ENCODE results near the gene MACROH2A1. TPM values are rescaled to one million over a fixed set of nuclear protein-coding genes. Genes with fewer than 3 reads are reported as not detected.

MACROH2A1 gene
- total and polyA plus RNA-seq, 2 of the 4 experiments (the other 2 are of a cell fraction), result 122 to 126 TPM

DNA sequence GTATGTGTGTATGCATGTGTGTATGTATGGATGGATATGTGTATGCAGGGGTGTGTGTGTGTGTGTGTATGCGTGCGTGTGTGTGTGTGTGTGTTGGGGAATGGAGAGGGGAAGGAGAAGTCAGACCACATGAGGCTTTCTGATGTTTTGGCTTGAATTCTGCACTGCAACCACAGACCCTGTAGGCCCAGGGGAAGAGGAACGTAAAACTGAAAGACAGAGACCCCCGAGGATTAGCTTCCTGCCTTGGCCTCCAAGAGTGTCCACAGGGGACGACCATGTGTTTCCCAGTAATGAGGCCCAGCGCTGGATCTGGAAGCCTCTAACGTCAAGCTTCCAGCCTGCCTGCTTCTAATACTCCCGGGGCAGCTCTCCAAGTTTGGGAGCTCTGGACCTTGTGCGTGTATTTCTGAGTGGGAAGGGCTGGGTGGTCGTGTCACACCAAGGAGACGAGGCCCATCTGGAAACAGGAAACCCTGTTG, 42.4 kb upstream of the MACROH2A1 start:
- no peaks in the 10 kb centered on the region for H3K9me3 ChIP-seq (ENCODE audit: control insufficient read depth, insufficient read depth, low read length)
- H3K27me3 ChIP-seq (ENCODE audit: control insufficient read depth, insufficient read depth, low read length), result no peaks in the 10 kb centered on the region; the same call in 1 of the 2 replicates
- H3K4ac ChIP-seq (ENCODE audit: low read depth, low read length), result no peak overlapping the region
- intact Hi-C loops (cut with micrococcal nuclease), result no loop called here
- no peak overlapping the region for H3K18ac ChIP-seq (ENCODE audit: low read depth, low read length)
- H2BK20ac ChIP-seq (ENCODE audit: low read depth, low read length), result no peak overlapping the region
- ChIA-PET CTCF (interaction anchor here (1.3 to 1.4 kb wide), 3 partner anchors 15 to 124 kb away, joined by 3 read pairs; no protein-coding TSS in a partner anchor), POLR2A (ENCODE audit: unreplicated experiment) (no interaction called here)
- H2AK5ac ChIP-seq (ENCODE audit: low read depth, low read length), result no peak overlapping the region
- H2AK9ac ChIP-seq (replicated peaks; ENCODE audit: low read depth, low read length, poor library complexity), result no peak overlapping the region
- in situ Hi-C loops (cut with MboI; ENCODE audit: low sequenced_read_pairs), result no loop called here
- H3K9ac ChIP-seq (ENCODE audit: low read depth, low read length), result no peak overlapping the region
- H4K91ac ChIP-seq (ENCODE audit: insufficient read depth, low read depth, low read length), result no peak overlapping the region
- no peak overlapping the region for H3K4me3 ChIP-seq (ENCODE audit: insufficient read depth, low read depth, low read length)
- no peak overlapping the region for H3K27ac ChIP-seq (ENCODE audit: insufficient read depth, low read length)
- TF ChIP-seq CHD1 (IDR thresholded peaks at IDR 0.05; ENCODE audit: low read depth, low read length), result no peak
- no peak for TF ChIP-seq BHLHE40 (IDR thresholded peaks at IDR 0.05; ENCODE audit: low read depth, low read length)
- no peak for TF ChIP-seq ELK1 (IDR thresholded peaks at IDR 0.05; ENCODE audit: borderline replicate concordance, low read depth, low read length)
- no peak for TF ChIP-seq SMC3 (IDR thresholded peaks at IDR 0.05; ENCODE audit: low read depth, low read length)
- TF ChIP-seq RCOR1 (IDR thresholded peaks at IDR 0.05; ENCODE audit: insufficient replicate concordance, low read length), result no peak
- TF ChIP-seq FOS (IDR thresholded peaks at IDR 0.05; ENCODE audit: low read depth, low read length), result no peak
- no peak for TF ChIP-seq POLR2A (IDR thresholded peaks at IDR 0.05; ENCODE audit: low read depth, low read length)
- TF ChIP-seq CEBPB (IDR thresholded peaks at IDR 0.05; ENCODE audit: low read depth, low read length), result no peak
- TF ChIP-seq RFX5 (IDR thresholded peaks at IDR 0.05; ENCODE audit: low read depth, low read length), result no peak
- TF ChIP-seq, protein P1, sequence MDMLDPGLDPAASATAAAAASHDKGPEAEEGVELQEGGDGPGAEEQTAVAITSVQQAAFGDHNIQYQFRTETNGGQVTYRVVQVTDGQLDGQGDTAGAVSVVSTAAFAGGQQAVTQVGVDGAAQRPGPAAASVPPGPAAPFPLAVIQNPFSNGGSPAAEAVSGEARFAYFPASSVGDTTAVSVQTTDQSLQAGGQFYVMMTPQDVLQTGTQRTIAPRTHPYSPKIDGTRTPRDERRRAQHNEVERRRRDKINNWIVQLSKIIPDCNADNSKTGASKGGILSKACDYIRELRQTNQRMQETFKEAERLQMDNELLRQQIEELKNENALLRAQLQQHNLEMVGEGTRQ (IDR thresholded peaks at IDR 0.05; ENCODE audit: low read depth, low read length), result no peak
- no peak for TF ChIP-seq MAZ (IDR thresholded peaks at IDR 0.05; ENCODE audit: borderline replicate concordance, low read depth, low read length)
- no peak for TF ChIP-seq MAFK (IDR thresholded peaks at IDR 0.05; ENCODE audit: low read depth, low read length)
- no peak for TF ChIP-seq CTCF (conservative IDR thresholded peaks at IDR 0.05; ENCODE audit: low read depth, low read length)
- TF ChIP-seq NFE2L2 (IDR thresholded peaks at IDR 0.05; ENCODE audit: low read depth, low read length), result no peak
- TF ChIP-seq RAD21 (IDR thresholded peaks at IDR 0.05; ENCODE audit: low read length), result no peak
- no peak for TF ChIP-seq MXI1 (IDR thresholded peaks at IDR 0.05; ENCODE audit: borderline replicate concordance, low read depth, low read length)
- no peak overlapping the region for H2BK15ac ChIP-seq (ENCODE audit: low read depth, low read length)
- WGBS, 2 experiments (ENCODE audit: extremely low coverage in 2 of 2, insufficient read length in 1 of 2), result 39% methylated on average over 8 of the region's 11 CpGs; no CpG with 5 or more reads in 1 of the 2 experiments
- peak overlapping the region; percentile 44 for H2AFZ ChIP-seq (replicated peaks; ENCODE audit: low read length, poor library complexity)
- peaks cover 11% of the 10 kb centered on the region for H3K4me1 ChIP-seq (ENCODE audit: control insufficient read depth, insufficient read depth, low read length)
- H4K8ac ChIP-seq (ENCODE audit: low read depth in 2 of 2, low read length in 2 of 2), result no peak overlapping the region
- H3K9me1 ChIP-seq (ENCODE audit: insufficient read depth, low read length), result peaks cover 9% of the 10 kb centered on the region
- no peak overlapping the region for H2BK5ac ChIP-seq (ENCODE audit: low read depth, low read length, poor library complexity, severe bottlenecking)
- no peak for DNase-seq
- H3K36me3 ChIP-seq (ENCODE audit: control insufficient read depth, insufficient read depth, low read length), result no peaks in the 10 kb centered on the region
- H4K20me1 ChIP-seq (ENCODE audit: insufficient read depth, low read length), result no peaks in the 10 kb centered on the region
- H3K14ac ChIP-seq (replicated peaks; ENCODE audit: low read depth, low read length), result no peak overlapping the region
- no peak overlapping the region for H2BK120ac ChIP-seq (ENCODE audit: low read depth, low read length)
- no peak overlapping the region for H3K23ac ChIP-seq (ENCODE audit: low read depth, low read length)
- dilution Hi-C loops (cut with HindIII; ENCODE audit: low sequenced_read_pairs, unreplicated experiment), result no loop called here
- no TSS peak for BruUV-seq (replicated peaks)
- no peak overlapping the region for H4K5ac ChIP-seq (ENCODE audit: low read depth, low read length)
- H3K56ac ChIP-seq (ENCODE audit: extremely low read depth, insufficient read depth, low read length), result no peak overlapping the region
- no peaks in the 10 kb centered on the region for H3K79me1 ChIP-seq (ENCODE audit: low read depth in 1 of 2, low read length in 2 of 2)
- no peak overlapping the region for H3K4me2 ChIP-seq (ENCODE audit: low read depth, low read length)
- no peak for ATAC-seq (ENCODE audit: low read depth)

Measured in IMR-90 (cell line).